ENCODE results near the gene RSRC1. TPM values are rescaled to one million over a fixed set of nuclear protein-coding genes. Genes with fewer than 3 reads are reported as not detected.

Gene RSRC1
- total and polyA plus RNA-seq, 2 of the 13 experiments (the other 11 are each of a cell fraction or from before 2014, with no cell fraction given) = 4.9 to 63.0 TPM

DNA sequence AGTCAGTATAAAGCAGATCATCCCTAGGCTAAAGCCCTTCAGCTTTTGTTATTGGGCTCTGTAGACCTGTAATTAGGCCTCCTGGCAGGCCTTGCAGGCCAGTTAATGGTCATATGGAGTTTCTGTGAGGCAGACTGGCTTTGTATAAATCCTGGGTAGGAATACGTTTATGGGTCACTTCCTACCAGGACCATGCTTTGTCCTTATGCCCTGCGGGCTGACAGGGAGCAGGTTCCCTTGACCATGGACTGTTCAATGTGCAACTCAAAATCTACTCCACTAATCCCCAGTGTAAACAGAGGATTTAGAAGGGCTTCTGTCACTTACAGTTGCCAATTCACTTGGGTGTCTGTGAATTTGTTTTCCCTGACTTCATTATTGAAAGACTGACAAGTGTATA is 258.4 kb downstream of the RSRC1 start (continued):
- TF ChIP-seq THAP11 (CRISPR knock-in tag; IDR thresholded peaks at IDR 0.05) = peak; percentile 60
- peak; percentile 58; the same call in 1 of the 2 replicates for TF ChIP-seq PPARG (CRISPR knock-in tag; conservative IDR thresholded peaks at IDR 0.05)
- TF ChIP-seq BRCA1 (CRISPR knock-in tag; IDR thresholded peaks at IDR 0.05) = no peak
- no peak for TF ChIP-seq JUN (CRISPR knock-in tag; IDR thresholded peaks at IDR 0.05)
- TF ChIP-seq, protein P1, sequence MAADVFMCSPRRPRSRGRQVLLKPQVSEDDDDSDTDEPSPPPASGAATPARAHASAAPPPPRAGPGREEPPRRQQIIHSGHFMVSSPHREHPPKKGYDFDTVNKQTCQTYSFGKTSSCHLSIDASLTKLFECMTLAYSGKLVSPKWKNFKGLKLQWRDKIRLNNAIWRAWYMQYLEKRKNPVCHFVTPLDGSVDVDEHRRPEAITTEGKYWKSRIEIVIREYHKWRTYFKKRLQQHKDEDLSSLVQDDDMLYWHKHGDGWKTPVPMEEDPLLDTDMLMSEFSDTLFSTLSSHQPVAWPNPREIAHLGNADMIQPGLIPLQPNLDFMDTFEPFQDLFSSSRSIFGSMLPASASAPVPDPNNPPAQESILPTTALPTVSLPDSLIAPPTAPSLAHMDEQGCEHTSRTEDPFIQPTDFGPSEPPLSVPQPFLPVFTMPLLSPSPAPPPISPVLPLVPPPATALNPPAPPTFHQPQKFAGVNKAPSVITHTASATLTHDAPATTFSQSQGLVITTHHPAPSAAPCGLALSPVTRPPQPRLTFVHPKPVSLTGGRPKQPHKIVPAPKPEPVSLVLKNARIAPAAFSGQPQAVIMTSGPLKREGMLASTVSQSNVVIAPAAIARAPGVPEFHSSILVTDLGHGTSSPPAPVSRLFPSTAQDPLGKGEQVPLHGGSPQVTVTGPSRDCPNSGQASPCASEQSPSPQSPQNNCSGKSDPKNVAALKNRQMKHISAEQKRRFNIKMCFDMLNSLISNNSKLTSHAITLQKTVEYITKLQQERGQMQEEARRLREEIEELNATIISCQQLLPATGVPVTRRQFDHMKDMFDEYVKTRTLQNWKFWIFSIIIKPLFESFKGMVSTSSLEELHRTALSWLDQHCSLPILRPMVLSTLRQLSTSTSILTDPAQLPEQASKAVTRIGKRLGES (CRISPR knock-in tag; IDR thresholded peaks at IDR 0.05; ENCODE audit: borderline replicate concordance) = peak; percentile 85
- TF ChIP-seq, protein P2, sequence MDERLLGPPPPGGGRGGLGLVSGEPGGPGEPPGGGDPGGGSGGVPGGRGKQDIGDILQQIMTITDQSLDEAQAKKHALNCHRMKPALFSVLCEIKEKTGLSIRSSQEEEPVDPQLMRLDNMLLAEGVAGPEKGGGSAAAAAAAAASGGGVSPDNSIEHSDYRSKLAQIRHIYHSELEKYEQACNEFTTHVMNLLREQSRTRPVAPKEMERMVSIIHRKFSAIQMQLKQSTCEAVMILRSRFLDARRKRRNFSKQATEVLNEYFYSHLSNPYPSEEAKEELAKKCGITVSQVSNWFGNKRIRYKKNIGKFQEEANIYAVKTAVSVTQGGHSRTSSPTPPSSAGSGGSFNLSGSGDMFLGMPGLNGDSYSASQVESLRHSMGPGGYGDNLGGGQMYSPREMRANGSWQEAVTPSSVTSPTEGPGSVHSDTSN (CRISPR knock-in tag; IDR thresholded peaks at IDR 0.05) = no peak
- peak; percentile 63 for TF ChIP-seq FOXA1 (IDR thresholded peaks at IDR 0.05)
- peak; percentile 97 for TF ChIP-seq FOXA1 (CRISPR knock-in tag; IDR thresholded peaks at IDR 0.05)
- peak; percentile 90 for TF ChIP-seq ZNF264 (CRISPR knock-in tag; IDR thresholded peaks at IDR 0.05)
- peak; percentile 60; the same call in 1 of the 2 replicates for TF ChIP-seq KDM1A (CRISPR knock-in tag; IDR thresholded peaks at IDR 0.05)
- TF ChIP-seq HNRNPH1 (optimal IDR thresholded peaks at IDR 0.05; ENCODE audit: low read depth, low read length) = no peak
- TF ChIP-seq, protein P3, sequence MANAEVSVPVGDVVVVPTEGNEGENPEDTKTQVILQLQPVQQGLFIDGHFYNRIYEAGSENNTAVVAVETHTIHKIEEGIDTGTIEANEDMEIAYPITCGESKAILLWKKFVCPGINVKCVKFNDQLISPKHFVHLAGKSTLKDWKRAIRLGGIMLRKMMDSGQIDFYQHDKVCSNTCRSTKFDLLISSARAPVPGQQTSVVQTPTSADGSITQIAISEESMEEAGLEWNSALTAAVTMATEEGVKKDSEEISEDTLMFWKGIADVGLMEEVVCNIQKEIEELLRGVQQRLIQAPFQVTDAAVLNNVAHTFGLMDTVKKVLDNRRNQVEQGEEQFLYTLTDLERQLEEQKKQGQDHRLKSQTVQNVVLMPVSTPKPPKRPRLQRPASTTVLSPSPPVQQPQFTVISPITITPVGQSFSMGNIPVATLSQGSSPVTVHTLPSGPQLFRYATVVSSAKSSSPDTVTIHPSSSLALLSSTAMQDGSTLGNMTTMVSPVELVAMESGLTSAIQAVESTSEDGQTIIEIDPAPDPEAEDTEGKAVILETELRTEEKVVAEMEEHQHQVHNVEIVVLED (CRISPR knock-in tag; IDR thresholded peaks at IDR 0.05; ENCODE audit: borderline replicate concordance) = no peak
- TF ChIP-seq SMAD9 (CRISPR knock-in tag; IDR thresholded peaks at IDR 0.05) = no peak
- no peak for TF ChIP-seq MTA1 (CRISPR knock-in tag; IDR thresholded peaks at IDR 0.05; ENCODE audit: borderline replicate concordance)
- TF ChIP-seq NR3C1 (CRISPR knock-in tag; IDR thresholded peaks at IDR 0.05) = no peak
- TF ChIP-seq, protein P4, sequence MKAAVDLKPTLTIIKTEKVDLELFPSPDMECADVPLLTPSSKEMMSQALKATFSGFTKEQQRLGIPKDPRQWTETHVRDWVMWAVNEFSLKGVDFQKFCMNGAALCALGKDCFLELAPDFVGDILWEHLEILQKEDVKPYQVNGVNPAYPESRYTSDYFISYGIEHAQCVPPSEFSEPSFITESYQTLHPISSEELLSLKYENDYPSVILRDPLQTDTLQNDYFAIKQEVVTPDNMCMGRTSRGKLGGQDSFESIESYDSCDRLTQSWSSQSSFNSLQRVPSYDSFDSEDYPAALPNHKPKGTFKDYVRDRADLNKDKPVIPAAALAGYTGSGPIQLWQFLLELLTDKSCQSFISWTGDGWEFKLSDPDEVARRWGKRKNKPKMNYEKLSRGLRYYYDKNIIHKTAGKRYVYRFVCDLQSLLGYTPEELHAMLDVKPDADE (CRISPR knock-in tag; IDR thresholded peaks at IDR 0.05) = no peak
- TF ChIP-seq ZNF484 (CRISPR knock-in tag; IDR thresholded peaks at IDR 0.05; ENCODE audit: borderline replicate concordance, low read depth) = no peak
- peak; percentile 91 for TF ChIP-seq NCOR1 (IDR thresholded peaks at IDR 0.05; ENCODE audit: borderline replicate concordance, low read length)
- peak; percentile 55; the same call in 1 of the 2 replicates for TF ChIP-seq MXD4 (CRISPR knock-in tag; IDR thresholded peaks at IDR 0.05)
- TF ChIP-seq ZNF329 (CRISPR knock-in tag; IDR thresholded peaks at IDR 0.05; ENCODE audit: low read depth) = no peak
- no peak for TF ChIP-seq ZNF496 (CRISPR knock-in tag; IDR thresholded peaks at IDR 0.05; ENCODE audit: insufficient replicate concordance)
- TF ChIP-seq PLRG1 (conservative IDR thresholded peaks at IDR 0.05) = no peak
- TF ChIP-seq, protein P5, sequence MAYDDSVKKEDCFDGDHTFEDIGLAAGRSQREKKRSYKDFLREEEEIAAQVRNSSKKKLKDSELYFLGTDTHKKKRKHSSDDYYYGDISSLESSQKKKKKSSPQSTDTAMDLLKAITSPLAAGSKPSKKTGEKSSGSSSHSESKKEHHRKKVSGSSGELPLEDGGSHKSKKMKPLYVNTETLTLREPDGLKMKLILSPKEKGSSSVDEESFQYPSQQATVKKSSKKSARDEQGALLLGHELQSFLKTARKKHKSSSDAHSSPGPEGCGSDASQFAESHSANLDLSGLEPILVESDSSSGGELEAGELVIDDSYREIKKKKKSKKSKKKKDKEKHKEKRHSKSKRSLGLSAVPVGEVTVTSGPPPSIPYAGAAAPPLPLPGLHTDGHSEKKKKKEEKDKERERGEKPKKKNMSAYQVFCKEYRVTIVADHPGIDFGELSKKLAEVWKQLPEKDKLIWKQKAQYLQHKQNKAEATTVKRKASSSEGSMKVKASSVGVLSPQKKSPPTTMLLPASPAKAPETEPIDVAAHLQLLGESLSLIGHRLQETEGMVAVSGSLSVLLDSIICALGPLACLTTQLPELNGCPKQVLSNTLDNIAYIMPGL (CRISPR knock-in tag; IDR thresholded peaks at IDR 0.05; ENCODE audit: borderline replicate concordance in 1 of 2, low read depth in 1 of 2) = no peak; a peak in 1 of 4 replicates
- TF ChIP-seq FOXJ3 (CRISPR knock-in tag; IDR thresholded peaks at IDR 0.05; ENCODE audit: borderline replicate concordance) = peak; percentile 84; the same call in 1 of the 2 replicates

Data from HepG2 (cell line).